ENCODE data around the gene VOPP1. TPM values are rescaled to one million over a fixed set of nuclear protein-coding genes. Genes with fewer than 3 reads are reported as not detected.

The VOPP1 gene
- total RNA-seq, 1 donor from 2014 or later = 47.8 TPM

DNA sequence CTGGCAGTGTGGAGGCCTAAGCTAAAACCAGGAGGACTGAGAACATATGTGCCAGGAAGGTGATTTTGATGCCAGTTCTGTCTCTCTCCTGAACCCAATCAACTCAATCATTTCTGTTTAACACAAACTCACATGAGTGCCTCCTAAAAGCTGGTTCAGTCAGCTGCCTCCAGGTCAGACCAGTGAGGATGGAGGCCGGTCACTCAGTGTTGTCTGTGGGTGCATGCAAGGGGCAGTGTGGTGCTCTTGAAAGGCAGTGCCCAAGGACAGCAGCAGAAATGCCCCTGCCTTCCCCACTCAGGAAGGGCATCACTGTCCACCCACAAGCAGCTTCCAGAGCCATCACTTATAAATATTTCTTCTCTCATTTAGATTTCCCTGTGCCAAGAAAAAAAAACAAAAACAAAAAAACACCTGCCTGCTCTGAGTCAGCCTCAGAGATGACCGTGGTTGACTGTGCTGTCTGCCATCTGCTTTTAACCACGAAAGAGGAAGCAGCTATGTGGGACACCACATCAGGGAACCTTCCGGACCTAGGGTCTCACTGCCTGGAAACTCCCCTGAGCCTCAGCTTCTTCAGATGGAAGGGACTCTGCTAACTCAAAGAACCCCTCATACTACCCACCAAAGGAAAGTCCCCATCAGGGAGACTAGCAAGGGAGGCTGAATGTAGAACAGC, 39.1 kb downstream of the VOPP1 start:
- Mint-ChIP-seq H3K9me3 (ENCODE audit: low read depth) (no peaks in the 10 kb centered on the region), H3K36me3 (ENCODE audit: insufficient read depth) (no peaks in the 10 kb centered on the region), H3K27ac (no peak overlapping the region), H3K4me1 (ENCODE audit: low read depth) (no peaks in the 10 kb centered on the region), H3K27me3 (no peaks in the 10 kb centered on the region), H3K4me3 (ENCODE audit: low read depth) (no peak overlapping the region)
- no peak for DNase-seq (ENCODE audit: low spot score, unreplicated experiment)
- TF ChIP-seq, protein P1, sequence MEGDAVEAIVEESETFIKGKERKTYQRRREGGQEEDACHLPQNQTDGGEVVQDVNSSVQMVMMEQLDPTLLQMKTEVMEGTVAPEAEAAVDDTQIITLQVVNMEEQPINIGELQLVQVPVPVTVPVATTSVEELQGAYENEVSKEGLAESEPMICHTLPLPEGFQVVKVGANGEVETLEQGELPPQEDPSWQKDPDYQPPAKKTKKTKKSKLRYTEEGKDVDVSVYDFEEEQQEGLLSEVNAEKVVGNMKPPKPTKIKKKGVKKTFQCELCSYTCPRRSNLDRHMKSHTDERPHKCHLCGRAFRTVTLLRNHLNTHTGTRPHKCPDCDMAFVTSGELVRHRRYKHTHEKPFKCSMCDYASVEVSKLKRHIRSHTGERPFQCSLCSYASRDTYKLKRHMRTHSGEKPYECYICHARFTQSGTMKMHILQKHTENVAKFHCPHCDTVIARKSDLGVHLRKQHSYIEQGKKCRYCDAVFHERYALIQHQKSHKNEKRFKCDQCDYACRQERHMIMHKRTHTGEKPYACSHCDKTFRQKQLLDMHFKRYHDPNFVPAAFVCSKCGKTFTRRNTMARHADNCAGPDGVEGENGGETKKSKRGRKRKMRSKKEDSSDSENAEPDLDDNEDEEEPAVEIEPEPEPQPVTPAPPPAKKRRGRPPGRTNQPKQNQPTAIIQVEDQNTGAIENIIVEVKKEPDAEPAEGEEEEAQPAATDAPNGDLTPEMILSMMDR (IDR thresholded peaks at IDR 0.05; ENCODE audit: unreplicated experiment) = no peak

- Mint-ChIP-seq H3K4me1 (ENCODE audit: low read depth) (peaks cover 2% of the 10 kb centered on the region), H3K36me3 (ENCODE audit: insufficient read depth) (no peaks in the 10 kb centered on the region), H3K27me3 (no peaks in the 10 kb centered on the region), H3K27ac (no peak overlapping the region), H3K9me3 (ENCODE audit: low read depth) (no peaks in the 10 kb centered on the region), H3K4me3 (ENCODE audit: low read depth) (no peak overlapping the region)
- no peak for DNase-seq (ENCODE audit: low spot score, unreplicated experiment)
- TF ChIP-seq, protein P1 (IDR thresholded peaks at IDR 0.05; ENCODE audit: unreplicated experiment) = no peak
Measured at GRCh38 chr7:55532150-55532917, 40.0 kb downstream of the VOPP1 start.

- Mint-ChIP-seq H3K27ac (no peak overlapping the region), H3K27me3 (no peaks in the 10 kb centered on the region), H3K4me3 (ENCODE audit: low read depth) (no peak overlapping the region), H3K36me3 (ENCODE audit: insufficient read depth) (no peaks in the 10 kb centered on the region), H3K4me1 (ENCODE audit: low read depth) (peaks cover 5% of the 10 kb centered on the region), H3K9me3 (ENCODE audit: low read depth) (no peaks in the 10 kb centered on the region)
- DNase-seq (ENCODE audit: low spot score, unreplicated experiment) = no peak
- TF ChIP-seq, protein P1 (IDR thresholded peaks at IDR 0.05; ENCODE audit: unreplicated experiment) = no peak
Measured at GRCh38 chr7:55531536-55531935, 40.8 kb downstream of the VOPP1 start.

- H3K4me1 Mint-ChIP-seq (ENCODE audit: low read depth) = peaks cover 5% of the 10 kb centered on the region
Measured at GRCh38 chr7:55527307-55527706, 45.0 kb downstream of the VOPP1 start.

DNA sequence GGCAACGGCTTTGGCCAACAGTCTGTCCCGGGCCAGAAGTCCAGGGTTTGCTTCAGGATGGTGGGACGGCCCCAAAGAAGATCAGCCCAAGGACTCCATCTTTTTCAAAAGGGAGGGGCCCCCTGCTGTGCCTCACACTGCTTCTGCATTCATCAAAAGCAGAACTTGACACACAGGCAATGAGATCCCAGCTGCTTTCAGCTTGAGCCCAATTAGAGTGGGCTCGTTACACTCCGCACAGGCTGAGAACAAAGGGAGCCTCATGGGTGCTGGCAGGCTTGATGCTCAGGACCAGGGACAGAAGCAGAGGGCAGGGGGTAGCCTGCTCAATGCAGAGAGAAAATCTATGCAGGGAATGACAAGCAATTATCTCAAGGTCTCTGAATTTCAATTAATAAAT, 45.5 kb downstream of the VOPP1 start:
- Mint-ChIP-seq H3K36me3 (ENCODE audit: insufficient read depth) (no peaks in the 10 kb centered on the region), H3K9me3 (ENCODE audit: low read depth) (no peaks in the 10 kb centered on the region), H3K27ac (no peak overlapping the region), H3K27me3 (no peaks in the 10 kb centered on the region), H3K4me1 (ENCODE audit: low read depth) (peaks cover 9% of the 10 kb centered on the region), H3K4me3 (ENCODE audit: low read depth) (no peak overlapping the region)
- no peak for DNase-seq (ENCODE audit: low spot score, unreplicated experiment)
- TF ChIP-seq, protein P1 (IDR thresholded peaks at IDR 0.05; ENCODE audit: unreplicated experiment) = no peak

More at GRCh38 chr7:55527307-55527706, 45.0 kb downstream of the VOPP1 start:
- Mint-ChIP-seq H3K36me3 (ENCODE audit: insufficient read depth) (no peaks in the 10 kb centered on the region), H3K27ac (peak overlapping the region; percentile 60), H3K27me3 (no peaks in the 10 kb centered on the region), H3K9me3 (ENCODE audit: low read depth) (no peaks in the 10 kb centered on the region), H3K4me3 (ENCODE audit: low read depth) (no peak overlapping the region)
- DNase-seq (ENCODE audit: low spot score, unreplicated experiment) = no peak
- TF ChIP-seq, protein P1 (IDR thresholded peaks at IDR 0.05; ENCODE audit: unreplicated experiment) = no peak

Data from progenitor cell of endocrine pancreas (in vitro differentiated cells).